Measurements from ENCODE around the gene TNS1. TPM values are rescaled to one million over a fixed set of nuclear protein-coding genes. Genes with fewer than 3 reads are reported as not detected.

Gene TNS1
- total and polyA plus RNA-seq, 9 of the 15 experiments (the other 6 are each of a cell fraction or from before 2014, with no cell fraction given), result 0.13 to 2.7 (median 0.77) TPM

DNA sequence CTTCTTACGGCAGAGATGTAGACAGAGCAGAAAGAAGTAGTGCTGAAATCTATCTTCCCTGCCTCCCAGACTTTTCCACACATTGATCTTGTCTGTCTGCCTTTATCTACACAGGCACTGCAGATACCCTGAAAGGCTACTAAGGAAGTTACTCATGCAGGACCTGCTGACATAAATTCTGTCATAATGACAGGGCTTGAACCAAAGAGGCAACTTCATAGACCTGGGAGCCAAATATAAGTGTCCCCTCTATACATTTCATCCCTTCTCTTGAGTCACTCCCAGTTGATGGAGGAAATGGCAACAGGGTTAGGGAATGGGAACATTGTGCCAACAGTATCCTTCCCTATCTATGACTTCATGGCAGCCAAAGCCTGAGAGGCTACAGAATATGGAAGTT lies 157.5 kb downstream of the TNS1 start:
- 17% methylated on average over 1 of the region's 1 CpG for WGBS (ENCODE audit: insufficient coverage, low coverage, missing lambda C conversion rate)
- Histone ChIP-seq H3K4me3 (no peak overlapping the region), H3K9ac (ENCODE audit: insufficient read depth in 1 of 2, low read depth in 2 of 2, low read length in 2 of 2) (no peak overlapping the region), H3K9me3 (replicated peaks; ENCODE audit: control insufficient read depth, insufficient read depth, low read depth, low read length) (peaks cover 11% of the 10 kb centered on the region), H4K20me1 (replicated peaks; ENCODE audit: control insufficient read depth, insufficient read depth, low read length) (no peaks in the 10 kb centered on the region), H3K4me2 (ENCODE audit: insufficient read depth, low read length) (no peak overlapping the region), H3K79me2 (ENCODE audit: control insufficient read depth, insufficient read depth, low read length) (peaks cover 5% of the 10 kb centered on the region; the same call in 1 of the 3 replicates), H3K27me3 (ENCODE audit: control insufficient read depth in 2 of 2, insufficient read depth in 2 of 2, low read length in 2 of 2) (peaks cover 0 to 7% of the 10 kb centered on the region in 2 experiments; a peak in 2 of 5 replicates), H2AFZ (ENCODE audit: low read depth, low read length) (no peak overlapping the region), H3K36me3 (ENCODE audit: control insufficient read depth, insufficient read depth, low read length) (no peaks in the 10 kb centered on the region), H3K27ac (ENCODE audit: extremely low read depth, low read depth, low read length) (no peak overlapping the region; the same call in 2 of the 3 replicates), H3K9me1 (ENCODE audit: control insufficient read depth, insufficient read depth, low read length) (no peaks in the 10 kb centered on the region), H3K4me1 (replicated peaks in 1 of 2; ENCODE audit: control insufficient read depth in 2 of 2, insufficient read depth in 2 of 2, low read length in 2 of 2) (peaks cover 26 to 43% of the 10 kb centered on the region in 2 experiments; a peak in 4 of 5 replicates)
- FAIRE-seq, result no peak
- no peak for DNase-seq (ENCODE audit: extremely low read depth in 1 of 4, low spot score in 3 of 4)
- no peak for TF ChIP-seq NR3C1 (CRISPR knock-in tag; IDR thresholded peaks at IDR 0.05)
- TF ChIP-seq, protein P1, sequence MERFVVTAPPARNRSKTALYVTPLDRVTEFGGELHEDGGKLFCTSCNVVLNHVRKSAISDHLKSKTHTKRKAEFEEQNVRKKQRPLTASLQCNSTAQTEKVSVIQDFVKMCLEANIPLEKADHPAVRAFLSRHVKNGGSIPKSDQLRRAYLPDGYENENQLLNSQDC (CRISPR knock-in tag; IDR thresholded peaks at IDR 0.05), result no peak
- TF ChIP-seq PYGO2 (tag; IDR thresholded peaks at IDR 0.05), result no peak
- no peak for TF ChIP-seq TBP (optimal IDR thresholded peaks at IDR 0.05; ENCODE audit: low read depth, low read length)
- TF ChIP-seq, protein P2, sequence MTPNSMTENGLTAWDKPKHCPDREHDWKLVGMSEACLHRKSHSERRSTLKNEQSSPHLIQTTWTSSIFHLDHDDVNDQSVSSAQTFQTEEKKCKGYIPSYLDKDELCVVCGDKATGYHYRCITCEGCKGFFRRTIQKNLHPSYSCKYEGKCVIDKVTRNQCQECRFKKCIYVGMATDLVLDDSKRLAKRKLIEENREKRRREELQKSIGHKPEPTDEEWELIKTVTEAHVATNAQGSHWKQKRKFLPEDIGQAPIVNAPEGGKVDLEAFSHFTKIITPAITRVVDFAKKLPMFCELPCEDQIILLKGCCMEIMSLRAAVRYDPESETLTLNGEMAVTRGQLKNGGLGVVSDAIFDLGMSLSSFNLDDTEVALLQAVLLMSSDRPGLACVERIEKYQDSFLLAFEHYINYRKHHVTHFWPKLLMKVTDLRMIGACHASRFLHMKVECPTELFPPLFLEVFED (CRISPR knock-in tag; conservative IDR thresholded peaks at IDR 0.05), result no peak
- TF ChIP-seq ZNF780A (CRISPR knock-in tag; IDR thresholded peaks at IDR 0.05), result no peak
- no peak for TF ChIP-seq TCF7L2 (IDR thresholded peaks at IDR 0.05; ENCODE audit: low read depth, low read length)
- no peak for TF ChIP-seq POLR2A (conservative IDR thresholded peaks at IDR 0.05)
- TF ChIP-seq ZFX (CRISPR knock-in tag; IDR thresholded peaks at IDR 0.05), result no peak
- TF ChIP-seq, protein P3, sequence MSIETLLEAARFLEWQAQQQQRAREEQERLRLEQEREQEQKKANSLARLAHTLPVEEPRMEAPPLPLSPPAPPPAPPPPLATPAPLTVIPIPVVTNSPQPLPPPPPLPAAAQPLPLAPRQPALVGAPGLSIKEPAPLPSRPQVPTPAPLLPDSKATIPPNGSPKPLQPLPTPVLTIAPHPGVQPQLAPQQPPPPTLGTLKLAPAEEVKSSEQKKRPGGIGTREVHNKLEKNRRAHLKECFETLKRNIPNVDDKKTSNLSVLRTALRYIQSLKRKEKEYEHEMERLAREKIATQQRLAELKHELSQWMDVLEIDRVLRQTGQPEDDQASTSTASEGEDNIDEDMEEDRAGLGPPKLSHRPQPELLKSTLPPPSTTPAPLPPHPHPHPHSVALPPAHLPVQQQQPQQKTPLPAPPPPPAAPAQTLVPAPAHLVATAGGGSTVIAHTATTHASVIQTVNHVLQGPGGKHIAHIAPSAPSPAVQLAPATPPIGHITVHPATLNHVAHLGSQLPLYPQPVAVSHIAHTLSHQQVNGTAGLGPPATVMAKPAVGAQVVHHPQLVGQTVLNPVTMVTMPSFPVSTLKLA (conservative IDR thresholded peaks at IDR 0.05), result no peak
- TF ChIP-seq CBX2 (IDR thresholded peaks at IDR 0.05; ENCODE audit: insufficient read depth, low read length, poor library complexity, severe bottlenecking), result no peak
- no peak for TF ChIP-seq COPS2 (conservative IDR thresholded peaks at IDR 0.05)
- TF ChIP-seq POLR3A (IDR thresholded peaks at IDR 0.05; ENCODE audit: borderline replicate concordance, extremely low read depth, insufficient read depth, insufficient read length), result no peak
- 0 out of 2 replicates have a peak, but pooled peaks have one; percentile 29 for TF ChIP-seq FOSL1 (tag; conservative IDR thresholded peaks at IDR 0.05)
- no peak for TF ChIP-seq PRMT5 (CRISPR knock-in tag; IDR thresholded peaks at IDR 0.05)
- TF ChIP-seq ETS2 (tag; IDR thresholded peaks at IDR 0.05; ENCODE audit: borderline replicate concordance, poor library complexity, severe bottlenecking), result no peak
- TF ChIP-seq, protein P4, sequence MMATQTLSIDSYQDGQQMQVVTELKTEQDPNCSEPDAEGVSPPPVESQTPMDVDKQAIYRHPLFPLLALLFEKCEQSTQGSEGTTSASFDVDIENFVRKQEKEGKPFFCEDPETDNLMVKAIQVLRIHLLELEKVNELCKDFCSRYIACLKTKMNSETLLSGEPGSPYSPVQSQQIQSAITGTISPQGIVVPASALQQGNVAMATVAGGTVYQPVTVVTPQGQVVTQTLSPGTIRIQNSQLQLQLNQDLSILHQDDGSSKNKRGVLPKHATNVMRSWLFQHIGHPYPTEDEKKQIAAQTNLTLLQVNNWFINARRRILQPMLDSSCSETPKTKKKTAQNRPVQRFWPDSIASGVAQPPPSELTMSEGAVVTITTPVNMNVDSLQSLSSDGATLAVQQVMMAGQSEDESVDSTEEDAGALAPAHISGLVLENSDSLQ (IDR thresholded peaks at IDR 0.05), result peak; percentile 20; the same call in 1 of the 2 replicates
- POLR2A ChIA-PET, result interaction anchor here (0.6 to 1.1 kb wide), 2 partner anchors 11 to 1246 kb away, joined by 4 read pairs; no protein-coding TSS in a partner anchor
- no peak for ATAC-seq
- in situ Hi-C loops (cut with MboI) (no loop called here), intact Hi-C loops (cut with micrococcal nuclease) (no loop called here)
- CTCF ChIA-PET (ENCODE audit: low intra/inter-chr PET ratio), result no interaction called here
- no TSS peak for BruUV-seq (replicated peaks)

Measured in K562 (cell line).